NCI-H748 (cell line): ENCODE measurements around the gene OBP2A.

ENCODE experiments used
- DNase-seq: peaks from one replicate; lab custom pipeline; 2025; ENCODE audit not compliant: unreplicated experiment; lab: John Stamatoyannopoulos, UW

Gene OBP2A

GRCh38 chr9:135551456-135551855, 5.5 kb downstream of the OBP2A start:
- DNase-seq, result no peak

DNA sequence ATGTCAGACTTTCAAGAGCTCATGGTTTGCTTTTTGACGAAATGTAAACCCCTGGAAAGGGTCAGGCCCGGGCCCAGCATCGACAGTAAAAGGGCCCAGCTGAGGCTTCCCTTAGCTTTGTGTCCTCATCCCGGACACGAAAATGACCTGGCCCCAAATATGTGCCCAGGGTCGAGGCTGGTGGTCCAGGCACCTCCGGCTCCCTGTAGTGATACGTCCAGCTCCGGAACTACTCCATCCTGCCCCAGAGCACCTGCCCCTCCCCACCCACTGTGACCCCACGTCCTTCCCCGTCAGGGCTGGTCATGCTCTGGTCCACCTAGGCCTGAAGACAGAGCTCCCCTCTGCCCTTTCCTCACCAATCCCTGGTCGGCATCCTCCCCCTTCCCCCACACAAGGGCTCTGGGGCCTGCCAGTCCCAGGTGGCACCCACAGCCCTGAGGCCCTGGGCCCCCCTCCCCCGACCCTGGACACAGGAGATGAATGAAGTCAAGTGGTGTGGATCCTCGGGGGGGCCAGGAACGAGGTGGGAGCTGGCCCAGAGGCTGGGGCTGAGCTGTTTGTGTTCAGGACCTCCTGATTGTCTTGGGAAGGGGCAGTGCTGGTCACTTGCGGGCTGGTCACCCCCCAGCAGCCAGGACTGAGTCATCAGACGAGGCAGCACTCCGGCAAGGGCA, 6.2 kb downstream of the OBP2A start:
- DNase-seq, result no peak

DNA sequence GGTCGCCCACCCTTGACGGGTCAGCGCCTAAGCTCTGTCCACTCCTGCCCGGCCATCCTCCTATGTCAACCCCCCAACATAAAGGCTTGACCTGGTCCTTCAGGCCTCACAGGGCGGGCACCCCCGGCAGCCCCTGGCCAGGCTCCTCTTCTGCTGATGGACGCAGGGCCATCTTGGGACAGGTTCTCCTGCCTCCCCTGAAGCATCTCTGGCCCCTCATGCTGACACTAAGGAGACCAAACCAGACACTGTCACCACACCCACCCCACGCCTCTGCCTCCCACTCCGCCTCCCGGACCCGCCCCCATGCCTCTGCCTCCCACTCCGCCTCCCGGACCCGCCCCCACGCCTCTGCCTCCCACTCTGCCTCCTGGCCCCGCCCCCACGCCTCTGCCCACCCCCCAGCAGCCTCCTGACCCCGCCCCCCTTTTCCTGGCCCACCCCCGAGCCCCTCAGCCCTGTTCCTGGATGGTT, 6.8 kb downstream of the OBP2A start:
- no peak for DNase-seq

GRCh38 chr9:135554718-135555117, 8.8 kb downstream of the OBP2A start:
- DNase-seq, result no peak

DNA sequence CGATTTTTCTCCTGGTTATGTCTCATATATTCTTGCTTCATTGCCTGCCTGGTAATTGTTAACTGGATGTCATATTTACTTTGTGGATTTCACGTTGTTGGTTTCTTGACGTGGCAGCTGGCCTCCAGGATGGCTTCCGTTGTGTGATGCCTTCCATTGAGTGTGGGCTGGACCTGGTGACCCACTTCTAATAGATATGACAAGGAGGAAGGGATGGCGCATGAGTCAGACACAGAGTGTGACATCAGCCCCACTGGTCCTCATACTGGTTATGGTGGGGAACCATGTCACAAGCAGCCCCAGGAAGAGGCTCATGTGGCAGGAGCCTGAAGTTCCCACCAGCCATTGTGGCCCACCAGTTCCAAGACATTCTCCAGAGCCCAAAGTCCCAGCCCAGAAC, 9.3 kb downstream of the OBP2A start:
- no peak for DNase-seq

- no peak for DNase-seq
These were observed 10.0 kb downstream of the OBP2A start for GRCh38 chr9:135555910-135556309.

DNA sequence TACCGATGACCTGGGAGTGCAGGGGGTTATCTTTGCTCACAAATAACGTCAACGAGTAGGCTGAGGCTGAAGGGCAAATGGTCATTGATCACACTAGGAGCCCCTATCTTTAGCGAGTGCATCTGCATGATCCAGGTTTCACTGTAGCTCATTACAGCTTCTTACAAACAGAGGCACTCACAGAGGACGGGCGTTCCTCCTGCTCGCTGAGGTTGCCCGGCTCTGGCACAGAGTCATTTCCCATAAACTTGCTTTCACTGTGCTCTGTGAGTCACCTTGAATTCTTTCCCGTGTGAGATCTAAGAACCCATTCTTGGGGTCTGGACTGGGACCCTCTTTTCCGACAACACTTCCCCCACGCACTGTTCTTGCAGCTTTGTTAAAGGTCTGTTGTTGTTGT, 13.7 kb downstream of the OBP2A start:
- DNase-seq, result no peak

GRCh38 chr9:135561391-135562234, 15.7 kb downstream of the OBP2A start, which contains the start of gene PAEP:
TSS of gene PAEP (plus strand) at chr9:135561756.
- DNase-seq, result no peak

DNA sequence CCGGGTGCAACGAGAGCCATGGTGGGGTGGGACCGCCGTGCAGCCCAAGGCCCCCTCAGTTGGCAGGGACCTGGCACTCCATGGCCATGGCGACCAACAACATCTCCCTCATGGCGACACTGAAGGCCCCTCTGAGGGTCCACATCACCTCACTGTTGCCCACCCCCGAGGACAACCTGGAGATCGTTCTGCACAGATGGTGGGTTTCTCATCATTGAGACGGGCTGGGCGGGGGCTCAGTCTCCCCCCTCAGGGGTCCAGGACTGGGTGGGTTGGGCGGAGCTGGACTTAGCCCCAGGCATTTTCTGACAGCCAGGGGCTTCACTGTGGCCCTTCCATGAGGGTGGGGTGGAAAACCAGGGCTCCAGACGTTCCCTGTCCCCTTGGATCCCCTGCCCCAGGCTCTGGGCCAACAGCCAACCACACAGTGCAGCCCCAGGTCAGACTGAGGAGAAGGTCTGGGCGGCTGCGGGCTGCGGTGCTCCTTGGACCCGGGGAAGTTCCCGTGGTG, 16.4 kb downstream of the OBP2A start:
- no peak for DNase-seq

DNA sequence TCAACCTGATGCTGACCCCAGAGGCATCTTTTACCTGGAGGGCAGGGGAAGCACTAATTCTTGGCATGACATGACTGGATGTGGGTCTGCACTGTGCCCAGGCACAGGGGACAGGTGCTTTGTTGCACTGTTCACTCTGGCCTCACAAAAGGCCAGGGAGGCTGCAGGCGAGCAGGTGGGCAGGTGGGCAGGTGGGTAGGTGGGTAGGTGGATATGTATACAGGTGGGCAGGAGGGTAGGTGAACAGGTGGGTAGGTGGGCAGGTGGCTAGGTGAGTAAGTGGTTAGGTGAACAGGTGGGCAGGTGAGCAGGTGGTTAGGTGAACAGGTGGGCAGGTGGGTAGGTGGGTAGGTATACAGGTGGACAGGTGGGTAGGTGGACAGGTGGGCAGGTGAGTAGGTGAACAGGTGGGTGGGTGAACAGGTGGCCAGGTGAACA, 17.1 kb downstream of the OBP2A start:
- DNase-seq, result no peak

DNA sequence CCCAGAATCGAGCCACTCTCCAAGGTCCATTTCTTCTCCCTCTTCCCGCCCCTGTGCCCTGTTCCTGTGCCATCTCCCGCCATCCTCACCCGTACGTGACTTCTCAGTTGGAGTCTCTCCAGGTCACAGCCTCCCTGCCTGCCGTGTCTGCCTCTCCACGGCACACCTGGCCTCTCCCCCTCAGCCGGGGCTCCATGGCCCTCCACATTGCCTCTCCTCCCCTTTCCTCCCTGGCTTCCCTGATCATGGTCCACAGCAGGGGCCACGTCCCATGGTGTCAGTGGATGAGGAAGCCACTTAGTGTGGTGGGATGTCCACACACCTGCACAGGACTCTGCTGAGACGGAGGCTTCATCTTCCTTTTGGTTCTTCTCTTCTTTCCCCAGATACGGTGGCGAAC, 17.9 kb downstream of the OBP2A start:
- no peak for DNase-seq

DNA sequence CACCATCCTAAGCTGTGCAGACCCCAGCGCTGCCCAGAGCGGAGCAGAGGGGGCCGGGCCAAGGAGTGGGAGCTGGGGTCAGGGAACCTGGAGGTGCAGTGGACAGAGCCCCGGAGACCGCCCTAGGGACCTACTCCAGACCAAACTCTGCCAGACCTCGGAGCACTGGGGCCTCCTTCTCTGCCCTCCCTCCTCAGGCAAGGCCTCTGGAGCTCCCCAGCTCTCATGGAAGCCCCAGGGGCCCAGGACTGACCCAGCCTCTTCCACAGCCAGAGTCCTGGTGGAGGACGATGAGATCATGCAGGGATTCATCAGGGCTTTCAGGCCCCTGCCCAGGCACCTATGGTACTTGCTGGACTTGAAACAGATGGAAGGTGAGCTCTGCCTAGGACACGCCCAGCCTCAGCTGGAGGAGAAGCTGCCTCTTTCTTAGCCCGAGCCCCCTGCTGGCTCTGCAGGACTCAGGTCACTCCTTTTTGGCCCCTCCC, 19.3 kb downstream of the OBP2A start:
- DNase-seq, result no peak

GRCh38 chr9:135565636-135566035, 19.7 kb downstream of the OBP2A start:
- no peak for DNase-seq

DNA sequence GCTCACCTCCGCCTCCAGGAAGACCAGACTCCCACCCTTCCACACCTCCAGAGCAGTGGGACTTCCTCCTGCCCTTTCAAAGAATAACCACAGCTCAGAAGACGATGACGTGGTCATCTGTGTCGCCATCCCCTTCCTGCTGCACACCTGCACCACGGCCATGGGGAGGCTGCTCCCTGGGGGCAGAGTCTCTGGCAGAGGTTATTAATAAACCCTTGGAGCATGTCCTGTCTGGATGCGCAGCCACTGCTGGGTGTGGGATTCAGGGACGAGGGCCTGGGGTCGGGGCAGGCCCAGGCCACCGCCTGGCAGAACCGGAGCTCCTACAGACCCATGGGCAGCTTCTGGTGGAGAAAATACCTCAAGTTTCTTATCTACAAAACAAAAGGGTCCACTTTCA, 20.6 kb downstream of the OBP2A start:
- no peak for DNase-seq

GRCh38 chr9:135567311-135567710, 21.4 kb downstream of the OBP2A start:
- no peak for DNase-seq

DNA sequence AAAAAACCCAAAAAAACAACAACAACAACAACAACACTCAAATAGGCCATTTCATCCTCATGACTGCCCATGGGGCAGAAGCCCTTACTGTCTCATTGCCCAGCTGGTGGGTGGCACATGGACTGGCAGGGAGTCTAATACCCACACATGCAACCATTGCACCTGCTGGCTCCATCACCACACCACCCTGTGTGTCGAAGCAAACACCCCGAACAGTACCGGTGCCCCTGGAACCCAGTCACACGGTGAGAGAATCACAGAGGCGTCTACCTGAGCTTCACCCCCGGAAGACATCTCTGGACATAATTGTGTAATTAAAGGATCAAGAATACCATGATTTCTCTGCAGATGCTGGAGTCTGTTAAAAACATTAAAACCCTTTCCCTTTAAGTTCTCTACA, 22.1 kb downstream of the OBP2A start:
- no peak for DNase-seq

- no peak for DNase-seq
These were observed 24.5 kb downstream of the OBP2A start for GRCh38 chr9:135570456-135570855.

- no peak for DNase-seq
These were observed 26.3 kb downstream of the OBP2A start for GRCh38 chr9:135572233-135572632.

- no peak for DNase-seq
These were observed 27.2 kb downstream of the OBP2A start for GRCh38 chr9:135573124-135573523.

DNA sequence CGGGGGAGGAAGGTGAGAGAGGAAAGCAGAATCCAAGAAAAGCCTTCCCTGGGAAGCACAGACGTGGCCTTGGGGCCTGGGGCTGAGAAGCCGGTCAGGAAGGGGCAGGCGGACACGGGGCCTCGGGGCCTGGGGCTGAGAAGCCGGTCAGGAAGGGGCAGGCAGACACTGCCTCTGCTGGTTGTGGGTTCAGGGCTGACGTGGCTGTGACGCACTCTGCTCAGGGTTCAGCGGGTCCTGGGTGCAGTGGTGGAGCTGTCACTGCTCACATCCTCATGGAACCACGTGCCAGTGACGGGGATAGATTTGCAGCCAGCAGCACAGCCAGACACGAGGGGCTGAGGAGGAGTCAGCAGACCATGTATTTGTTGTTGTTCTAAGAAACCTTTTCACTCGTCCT, 28.4 kb downstream of the OBP2A start:
- no peak for DNase-seq

GRCh38 chr9:135574943-135575342, 29.0 kb downstream of the OBP2A start:
- no peak for DNase-seq
